ENCODE data around the gene CACNG1.

Gene CACNG1

GRCh38 chr17:67055811-67056745 is 11.7 kb downstream of the CACNG1 start:
- no peak overlapping the region for H3K9ac ChIP-seq (ENCODE audit: low read depth, low read length)
- no peak overlapping the region for H3K4me3 ChIP-seq (ENCODE audit: low read depth in 1 of 2, low read length in 2 of 2)
- DNase-seq (no peak), ATAC-seq (ENCODE audit: insufficient read depth, low read depth) (no peak)
- H3K27me3 ChIP-seq (ENCODE audit: insufficient read depth, low read length, poor library complexity): no peaks in the 10 kb centered on the region
- H3K27ac ChIP-seq (ENCODE audit: low read length): no peak overlapping the region
- TF ChIP-seq EZH2 (IDR thresholded peaks at IDR 0.05; ENCODE audit: borderline replicate concordance, low read depth, low read length, severe bottlenecking) (no peak), CTCF (IDR thresholded peaks at IDR 0.05; ENCODE audit: borderline replicate concordance, extremely low read depth, low read length, poor library complexity, severe bottlenecking) (no peak)
- H4K20me1 ChIP-seq (ENCODE audit: insufficient read depth, low read length): no peaks in the 10 kb centered on the region
- no peaks in the 10 kb centered on the region for H3K79me2 ChIP-seq (ENCODE audit: insufficient read depth, low read length)
- H3K9me3 ChIP-seq (ENCODE audit: insufficient read depth, low read length, severe bottlenecking): no peaks in the 10 kb centered on the region
- no peak overlapping the region for H2AFZ ChIP-seq (ENCODE audit: low read depth, low read length)
- H3K4me1 ChIP-seq (ENCODE audit: insufficient read depth, low read length): no peaks in the 10 kb centered on the region
- no peaks in the 10 kb centered on the region for H3K36me3 ChIP-seq (ENCODE audit: insufficient read depth, low read length)
- no peak overlapping the region for H3K4me2 ChIP-seq (ENCODE audit: insufficient read depth, low read length)

- H3K4me2 ChIP-seq (ENCODE audit: insufficient read depth, low read length): no peak overlapping the region
- TF ChIP-seq EZH2 (IDR thresholded peaks at IDR 0.05; ENCODE audit: borderline replicate concordance, low read depth, low read length, severe bottlenecking) (no peak), CTCF (IDR thresholded peaks at IDR 0.05; ENCODE audit: borderline replicate concordance, extremely low read depth, low read length, poor library complexity, severe bottlenecking) (no peak)
- H3K79me2 ChIP-seq (ENCODE audit: insufficient read depth, low read length): no peaks in the 10 kb centered on the region
- H4K20me1 ChIP-seq (ENCODE audit: insufficient read depth, low read length): no peaks in the 10 kb centered on the region
- no peaks in the 10 kb centered on the region for H3K4me1 ChIP-seq (ENCODE audit: insufficient read depth, low read length)
- no peak overlapping the region for H3K27ac ChIP-seq (ENCODE audit: low read length)
- no peaks in the 10 kb centered on the region for H3K9me3 ChIP-seq (ENCODE audit: insufficient read depth, low read length, severe bottlenecking)
- no peak for DNase-seq
- H3K27me3 ChIP-seq (ENCODE audit: insufficient read depth, low read length, poor library complexity): no peaks in the 10 kb centered on the region
- no peaks in the 10 kb centered on the region for H3K36me3 ChIP-seq (ENCODE audit: insufficient read depth, low read length)
- no peak overlapping the region for H3K9ac ChIP-seq (ENCODE audit: low read depth, low read length)
- ATAC-seq (ENCODE audit: insufficient read depth, low read depth): no peak
- H2AFZ ChIP-seq (ENCODE audit: low read depth, low read length): no peak overlapping the region
- no peak overlapping the region for H3K4me3 ChIP-seq (ENCODE audit: low read depth in 1 of 2, low read length in 2 of 2)
Measured at GRCh38 chr17:67056746-67057490, 12.6 kb downstream of the CACNG1 start.

- H3K36me3 ChIP-seq (ENCODE audit: insufficient read depth, low read length): no peaks in the 10 kb centered on the region
- H3K4me3 ChIP-seq (ENCODE audit: low read depth in 1 of 2, low read length in 2 of 2): no peak overlapping the region
- no peak for ATAC-seq (ENCODE audit: insufficient read depth, low read depth)
- H2AFZ ChIP-seq (ENCODE audit: low read depth, low read length): no peak overlapping the region
- H3K4me2 ChIP-seq (ENCODE audit: insufficient read depth, low read length): no peak overlapping the region
- no peaks in the 10 kb centered on the region for H3K9me3 ChIP-seq (ENCODE audit: insufficient read depth, low read length, severe bottlenecking)
- TF ChIP-seq CTCF (IDR thresholded peaks at IDR 0.05; ENCODE audit: borderline replicate concordance, extremely low read depth, low read length, poor library complexity, severe bottlenecking) (no peak), EZH2 (IDR thresholded peaks at IDR 0.05; ENCODE audit: borderline replicate concordance, low read depth, low read length, severe bottlenecking) (no peak)
- no peak overlapping the region for H3K9ac ChIP-seq (ENCODE audit: low read depth, low read length)
- DNase-seq: no peak
- no peaks in the 10 kb centered on the region for H3K79me2 ChIP-seq (ENCODE audit: insufficient read depth, low read length)
- no peaks in the 10 kb centered on the region for H3K27me3 ChIP-seq (ENCODE audit: insufficient read depth, low read length, poor library complexity)
- no peaks in the 10 kb centered on the region for H4K20me1 ChIP-seq (ENCODE audit: insufficient read depth, low read length)
- H3K4me1 ChIP-seq (ENCODE audit: insufficient read depth, low read length): no peaks in the 10 kb centered on the region
- H3K27ac ChIP-seq (ENCODE audit: low read length): no peak overlapping the region
Measured at GRCh38 chr17:67058036-67058435, 13.7 kb downstream of the CACNG1 start.
